Measurements from ENCODE around the gene PDLIM5. TPM values are rescaled to one million over a fixed set of nuclear protein-coding genes. Genes with fewer than 3 reads are reported as not detected.

PDLIM5 gene
- total RNA-seq, 2 experiments from 2014 or later: 14.8 to 18.3 TPM

DNA sequence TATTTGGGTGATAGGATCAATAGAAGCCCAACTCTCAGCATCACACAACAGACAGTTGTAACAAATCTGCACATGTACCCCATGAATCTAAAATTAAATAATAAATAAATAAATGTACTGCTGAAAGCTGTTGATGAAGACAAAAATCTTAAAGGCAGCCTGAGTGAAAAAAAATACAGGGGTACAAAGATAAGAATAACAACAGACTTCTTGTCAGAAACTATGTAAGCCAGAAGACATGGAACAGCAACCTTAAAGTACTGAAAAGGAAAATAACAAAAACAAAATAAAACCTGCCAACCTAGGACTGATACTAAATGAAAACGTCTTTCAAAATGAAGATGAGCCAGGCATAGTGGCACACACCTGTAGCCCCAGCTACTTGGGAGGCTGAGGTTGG is 25.0 kb upstream of the PDLIM5 start:
- no peak for DNase-seq
- ChIA-PET POLR2A (no interaction called here), CTCF (no interaction called here)
- Mint-ChIP-seq H3K27ac (no peak overlapping the region), H3K27me3 (no peaks in the 10 kb centered on the region), H3K36me3 (ENCODE audit: low read depth) (peaks cover 2% of the 10 kb centered on the region), H3K9me3 (peaks cover 8% of the 10 kb centered on the region), H3K4me1 (ENCODE audit: low read depth) (no peaks in the 10 kb centered on the region), H3K4me3 (no peak overlapping the region)
- intact Hi-C loops (cut with micrococcal nuclease): no loop called here
- ATAC-seq: no peak
- TF ChIP-seq, protein P1, sequence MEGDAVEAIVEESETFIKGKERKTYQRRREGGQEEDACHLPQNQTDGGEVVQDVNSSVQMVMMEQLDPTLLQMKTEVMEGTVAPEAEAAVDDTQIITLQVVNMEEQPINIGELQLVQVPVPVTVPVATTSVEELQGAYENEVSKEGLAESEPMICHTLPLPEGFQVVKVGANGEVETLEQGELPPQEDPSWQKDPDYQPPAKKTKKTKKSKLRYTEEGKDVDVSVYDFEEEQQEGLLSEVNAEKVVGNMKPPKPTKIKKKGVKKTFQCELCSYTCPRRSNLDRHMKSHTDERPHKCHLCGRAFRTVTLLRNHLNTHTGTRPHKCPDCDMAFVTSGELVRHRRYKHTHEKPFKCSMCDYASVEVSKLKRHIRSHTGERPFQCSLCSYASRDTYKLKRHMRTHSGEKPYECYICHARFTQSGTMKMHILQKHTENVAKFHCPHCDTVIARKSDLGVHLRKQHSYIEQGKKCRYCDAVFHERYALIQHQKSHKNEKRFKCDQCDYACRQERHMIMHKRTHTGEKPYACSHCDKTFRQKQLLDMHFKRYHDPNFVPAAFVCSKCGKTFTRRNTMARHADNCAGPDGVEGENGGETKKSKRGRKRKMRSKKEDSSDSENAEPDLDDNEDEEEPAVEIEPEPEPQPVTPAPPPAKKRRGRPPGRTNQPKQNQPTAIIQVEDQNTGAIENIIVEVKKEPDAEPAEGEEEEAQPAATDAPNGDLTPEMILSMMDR (IDR thresholded peaks at IDR 0.05): no peak

DNA sequence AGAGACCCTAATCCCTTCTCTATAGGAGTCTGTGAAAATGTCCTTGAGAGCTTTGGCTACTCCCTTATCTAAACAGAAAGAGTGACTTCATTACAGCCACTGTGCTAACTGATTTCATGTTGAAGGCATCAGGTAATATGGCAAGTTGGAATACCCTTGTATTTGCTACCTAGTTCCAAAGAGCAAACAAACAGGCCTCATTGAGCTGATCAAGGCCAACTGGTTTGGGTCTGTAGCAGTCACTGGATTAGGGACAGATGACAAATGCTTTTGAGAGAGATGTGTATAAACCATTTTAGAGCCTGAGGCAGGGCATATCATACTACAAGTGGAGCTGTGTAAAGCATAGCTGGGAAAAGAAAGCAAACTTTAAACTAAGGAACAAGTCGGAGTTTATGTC is 22.9 kb upstream of the PDLIM5 start:
- ChIA-PET CTCF (interaction anchor here (0.8 to 1.6 kb wide), 2 partner anchors 22 kb away, joined by 3 to 6 read pairs; no protein-coding TSS in a partner anchor), POLR2A (no interaction called here)
- Mint-ChIP-seq H3K4me3 (no peak overlapping the region), H3K9me3 (peaks cover 8% of the 10 kb centered on the region), H3K27me3 (no peaks in the 10 kb centered on the region), H3K36me3 (ENCODE audit: low read depth) (peaks cover 2% of the 10 kb centered on the region), H3K4me1 (ENCODE audit: low read depth) (no peaks in the 10 kb centered on the region), H3K27ac (no peak overlapping the region)
- intact Hi-C loops (cut with micrococcal nuclease): no loop called here
- DNase-seq (no peak), ATAC-seq (no peak)
- TF ChIP-seq, protein P1 (IDR thresholded peaks at IDR 0.05): no peak

DNA sequence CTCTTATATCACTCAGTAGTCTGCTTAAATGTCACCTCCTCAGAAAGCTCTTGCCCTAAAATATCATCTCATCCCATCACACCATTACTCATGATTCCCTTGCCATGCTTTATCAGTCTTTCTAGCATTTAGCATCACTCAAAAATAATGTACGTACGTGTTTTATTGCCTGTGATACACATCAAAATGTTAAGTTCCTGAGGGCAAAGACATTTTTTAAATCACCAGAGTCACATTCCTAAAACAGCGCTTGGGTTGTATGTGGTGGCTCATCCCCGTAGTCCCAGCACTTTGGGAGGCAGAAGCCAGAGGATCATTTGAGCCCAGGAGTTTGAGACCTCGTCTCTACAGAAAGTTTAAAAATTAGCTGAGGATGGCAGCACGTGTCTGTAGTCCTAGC is 21.3 kb upstream of the PDLIM5 start:
- DNase-seq (no peak), ATAC-seq (no peak)
- Mint-ChIP-seq H3K27ac (no peak overlapping the region), H3K4me1 (ENCODE audit: low read depth) (no peaks in the 10 kb centered on the region), H3K27me3 (no peaks in the 10 kb centered on the region), H3K4me3 (no peak overlapping the region), H3K9me3 (peaks cover 7% of the 10 kb centered on the region), H3K36me3 (ENCODE audit: low read depth) (peaks cover 2% of the 10 kb centered on the region)
- TF ChIP-seq, protein P1 (IDR thresholded peaks at IDR 0.05): no peak
- ChIA-PET POLR2A (no interaction called here), CTCF (interaction anchor here (1.1 to 1.2 kb wide), 2 partner anchors 23 to 39 kb away, joined by 3 read pairs; no protein-coding TSS in a partner anchor)
- intact Hi-C loops (cut with micrococcal nuclease): no loop called here

DNA sequence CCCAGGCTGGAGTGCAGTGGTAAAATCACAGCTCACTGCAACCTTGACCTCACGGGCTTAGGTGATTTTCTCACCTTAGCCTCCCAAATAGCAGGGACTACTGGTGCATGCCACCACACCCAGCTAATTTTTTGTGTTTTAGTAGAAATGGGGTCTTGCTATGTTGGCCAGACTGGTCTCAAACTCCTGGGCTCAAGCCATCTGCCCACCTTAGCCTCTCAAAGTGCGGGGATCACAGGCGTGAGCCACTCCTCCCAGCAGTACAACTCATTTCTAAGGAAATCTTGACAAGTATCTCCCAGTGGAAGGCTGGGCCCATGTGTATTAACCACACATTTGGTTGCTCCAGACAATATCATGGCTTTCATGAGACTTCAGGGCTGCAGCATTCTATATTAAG is 20.4 kb upstream of the PDLIM5 start:
- ChIA-PET POLR2A (no interaction called here), CTCF (interaction anchor here (1.3 to 2.3 kb wide), 2 partner anchors 23 to 24 kb away, joined by 4 to 11 read pairs; no protein-coding TSS in a partner anchor)
- H3K4me3 Mint-ChIP-seq: no peak overlapping the region
- H3K27ac Mint-ChIP-seq: no peak overlapping the region
- H3K4me1 Mint-ChIP-seq (ENCODE audit: low read depth): no peaks in the 10 kb centered on the region
- intact Hi-C loops (cut with micrococcal nuclease): no loop called here
- TF ChIP-seq, protein P1 (IDR thresholded peaks at IDR 0.05): no peak
- H3K9me3 Mint-ChIP-seq: peaks cover 2% of the 10 kb centered on the region
- H3K27me3 Mint-ChIP-seq: peaks cover 2% of the 10 kb centered on the region
- peaks cover 2% of the 10 kb centered on the region for H3K36me3 Mint-ChIP-seq (ENCODE audit: low read depth)
- DNase-seq (no peak), ATAC-seq (no peak)

DNA sequence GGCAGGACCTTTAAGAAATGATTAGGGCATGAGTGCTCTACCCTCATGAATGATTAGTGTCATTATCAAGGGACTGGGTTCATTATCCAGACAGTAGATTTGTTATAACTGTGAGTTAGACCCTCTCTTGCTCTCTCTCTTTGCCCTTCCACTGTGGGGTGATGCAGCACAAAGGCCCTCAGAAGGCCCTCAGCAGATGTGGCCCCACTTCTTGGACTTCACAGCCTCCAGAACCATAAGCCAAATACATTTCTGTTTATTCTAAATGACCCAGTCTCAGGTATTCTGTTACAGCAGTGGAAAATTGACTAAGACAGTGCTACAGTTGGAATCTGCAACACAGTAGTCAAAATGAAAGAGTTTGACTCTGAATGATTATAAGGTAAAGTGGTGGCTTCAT is 17.2 kb upstream of the PDLIM5 start:
- CTCF ChIA-PET: no interaction called here
- POLR2A ChIA-PET: no interaction called here
- H3K4me3 Mint-ChIP-seq: no peak overlapping the region
- TF ChIP-seq, protein P1 (IDR thresholded peaks at IDR 0.05): no peak
- peaks cover 2% of the 10 kb centered on the region for H3K27me3 Mint-ChIP-seq
- ATAC-seq: no peak
- no peak overlapping the region for H3K27ac Mint-ChIP-seq
- intact Hi-C loops (cut with micrococcal nuclease): no loop called here
- no peaks in the 10 kb centered on the region for H3K4me1 Mint-ChIP-seq (ENCODE audit: low read depth)
- H3K36me3 Mint-ChIP-seq (ENCODE audit: low read depth): no peaks in the 10 kb centered on the region
- H3K9me3 Mint-ChIP-seq: no peaks in the 10 kb centered on the region
- no peak for DNase-seq

All from activated CD8-positive, alpha-beta T cell treated with anti-CD3 and anti-CD28 coated beads for 36 hours (primary cell).